ENCODE results near the gene FAM221B.

DNA sequence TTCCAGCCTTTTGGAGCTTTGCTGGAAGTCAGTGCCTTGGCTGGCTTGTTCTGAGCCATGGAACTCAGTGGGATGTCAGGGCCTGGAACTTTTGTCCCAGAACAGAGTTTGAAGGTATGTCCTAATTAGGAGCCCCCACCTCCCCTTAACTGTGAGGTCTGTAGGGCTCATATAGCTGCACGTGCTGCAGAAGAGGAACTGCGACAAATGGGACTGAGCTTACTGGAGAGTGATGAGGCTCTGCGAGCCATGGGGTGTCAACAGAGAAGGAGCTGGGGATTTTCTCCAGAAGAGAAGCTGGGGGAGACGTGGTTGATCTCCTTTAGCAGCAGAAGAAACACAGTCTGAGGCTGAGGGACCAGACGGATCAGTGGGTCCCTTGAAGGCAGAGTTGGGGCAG lies 11.4 kb upstream of the FAM221B start:
- TF ChIP-seq, protein P1, sequence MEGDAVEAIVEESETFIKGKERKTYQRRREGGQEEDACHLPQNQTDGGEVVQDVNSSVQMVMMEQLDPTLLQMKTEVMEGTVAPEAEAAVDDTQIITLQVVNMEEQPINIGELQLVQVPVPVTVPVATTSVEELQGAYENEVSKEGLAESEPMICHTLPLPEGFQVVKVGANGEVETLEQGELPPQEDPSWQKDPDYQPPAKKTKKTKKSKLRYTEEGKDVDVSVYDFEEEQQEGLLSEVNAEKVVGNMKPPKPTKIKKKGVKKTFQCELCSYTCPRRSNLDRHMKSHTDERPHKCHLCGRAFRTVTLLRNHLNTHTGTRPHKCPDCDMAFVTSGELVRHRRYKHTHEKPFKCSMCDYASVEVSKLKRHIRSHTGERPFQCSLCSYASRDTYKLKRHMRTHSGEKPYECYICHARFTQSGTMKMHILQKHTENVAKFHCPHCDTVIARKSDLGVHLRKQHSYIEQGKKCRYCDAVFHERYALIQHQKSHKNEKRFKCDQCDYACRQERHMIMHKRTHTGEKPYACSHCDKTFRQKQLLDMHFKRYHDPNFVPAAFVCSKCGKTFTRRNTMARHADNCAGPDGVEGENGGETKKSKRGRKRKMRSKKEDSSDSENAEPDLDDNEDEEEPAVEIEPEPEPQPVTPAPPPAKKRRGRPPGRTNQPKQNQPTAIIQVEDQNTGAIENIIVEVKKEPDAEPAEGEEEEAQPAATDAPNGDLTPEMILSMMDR (IDR thresholded peaks at IDR 0.05) = no peak
- TF ChIP-seq POLR2A (IDR thresholded peaks at IDR 0.05) = no peak
